SK-N-SH treated with all-trans-retinoic acid at 6 μM for 48 hours (cell line): ENCODE measurements around the gene SARS1.

Source experiments
- ATAC-seq: fragments of 200-7000 bp; cut with Tn5 transposase; 3 replicates; pipeline ENCODE4 v1.9.1; 2020; ENCODE audit warnings: mild to moderate bottlenecking, moderate library complexity
- ARNTL ChIP-seq: fragments of 450-650 bp; formaldehyde crosslinking; IDR thresholded peaks from 2 replicates; pipeline ENCODE4 v1.5.0; 2020; ENCODE audit warnings: low read depth, mild to moderate bottlenecking, moderate library complexity, borderline replicate concordance
- BACH2 ChIP-seq: fragments of 250-450 bp; sonication (Bioruptor Pico); IDR thresholded peaks from 2 replicates; pipeline ENCODE4 v1.9.0; 2021; ENCODE audit warnings: mild to moderate bottlenecking, borderline replicate concordance
- CSDC2 ChIP-seq: fragments of 250-450 bp; sonication (Bioruptor Pico); IDR thresholded peaks from 2 replicates; pipeline ENCODE4 v1.5.0; 2020; ENCODE audit warnings: mild to moderate bottlenecking, moderate library complexity
- ESRRG ChIP-seq: fragments of 250-450 bp; sonication (Bioruptor Pico); IDR thresholded peaks from 2 replicates; pipeline ENCODE4 v1.6.1; 2021; ENCODE audit warnings: mild to moderate bottlenecking
- OSR1 ChIP-seq: fragments of 250-450 bp; sonication (Bioruptor Pico); IDR thresholded peaks from 2 replicates; pipeline ENCODE4 v1.8.0; 2022; ENCODE audit warnings: moderate library complexity, mild to moderate bottlenecking, inconsistent platforms
- RARB ChIP-seq: fragments of 250-450 bp; sonication (Bioruptor Pico); IDR thresholded peaks from 2 replicates; pipeline ENCODE4 v1.8.0; 2021; ENCODE audit warnings: mild to moderate bottlenecking, moderate library complexity
- SNAI2 ChIP-seq: fragments of 250-450 bp; sonication (Bioruptor Pico); IDR thresholded peaks from 2 replicates; pipeline ENCODE4 v1.5.0; 2020; ENCODE audit warnings: mild to moderate bottlenecking, moderate library complexity
- ZC3H10 ChIP-seq: fragments of 250-450 bp; sonication (Bioruptor Pico); IDR thresholded peaks from 2 replicates; pipeline ENCODE4 v1.5.1; 2021; ENCODE audit warnings: mild to moderate bottlenecking, moderate library complexity
- ZFP3 ChIP-seq: fragments of 250-450 bp; sonication (Bioruptor Pico); IDR thresholded peaks from 2 replicates; pipeline ENCODE4 v1.5.0; 2020; ENCODE audit warnings: mild to moderate bottlenecking, moderate library complexity
- ZFP30 ChIP-seq: fragments of 450-650 bp; formaldehyde crosslinking; IDR thresholded peaks from 2 replicates; pipeline ENCODE4 v1.5.0; 2022; ENCODE audit warnings: mild to moderate bottlenecking, moderate library complexity
- ZNF565 ChIP-seq: fragments of 450-650 bp; formaldehyde crosslinking; conservative IDR thresholded peaks from 2 replicates; pipeline ENCODE4 v1.5.0; 2020; ENCODE audit warnings: low read depth, mild to moderate bottlenecking, moderate library complexity
- ZNF70 ChIP-seq: fragments of 450-650 bp; formaldehyde crosslinking; IDR thresholded peaks from 2 replicates; pipeline ENCODE4 v1.5.0; 2020; ENCODE audit warnings: mild to moderate bottlenecking, moderate library complexity
- ZNF8 ChIP-seq: fragments of 450-650 bp; formaldehyde crosslinking; IDR thresholded peaks from 2 replicates; pipeline ENCODE4 v1.5.0; 2020; ENCODE audit warnings: mild to moderate bottlenecking, moderate library complexity
- TF ChIP-seq, protein P1 (sequence below): fragments of 250-450 bp; sonication (Bioruptor Pico); IDR thresholded peaks from 2 replicates; pipeline ENCODE4 v1.8.0; 2020; ENCODE audit warnings: mild to moderate bottlenecking, moderate library complexity, borderline replicate concordance
- TF ChIP-seq, protein P2 (sequence below): fragments of 250-450 bp; sonication (Bioruptor Pico); IDR thresholded peaks from 2 replicates; pipeline ENCODE4 v1.5.1; 2020; ENCODE audit warnings: low read depth, mild to moderate bottlenecking, moderate library complexity
- TF ChIP-seq, protein P3 (sequence below): fragments of 250-450 bp; sonication (Bioruptor Pico); IDR thresholded peaks from 2 replicates; pipeline ENCODE4 v1.5.0; 2020; ENCODE audit warnings: mild to moderate bottlenecking, moderate library complexity
- TF ChIP-seq, protein P4 (sequence below): fragments of 250-450 bp; sonication (Bioruptor Pico); IDR thresholded peaks from 2 replicates; pipeline ENCODE4 v1.5.1; 2021; ENCODE audit warnings: mild to moderate bottlenecking, moderate library complexity
- TF ChIP-seq, protein P5 (sequence below): fragments of 250-450 bp; sonication (Bioruptor Pico); IDR thresholded peaks from 2 replicates; pipeline ENCODE4 v1.8.0; 2021; ENCODE audit warnings: low read depth, mild to moderate bottlenecking, moderate library complexity, borderline replicate concordance

The SARS1 gene

DNA sequence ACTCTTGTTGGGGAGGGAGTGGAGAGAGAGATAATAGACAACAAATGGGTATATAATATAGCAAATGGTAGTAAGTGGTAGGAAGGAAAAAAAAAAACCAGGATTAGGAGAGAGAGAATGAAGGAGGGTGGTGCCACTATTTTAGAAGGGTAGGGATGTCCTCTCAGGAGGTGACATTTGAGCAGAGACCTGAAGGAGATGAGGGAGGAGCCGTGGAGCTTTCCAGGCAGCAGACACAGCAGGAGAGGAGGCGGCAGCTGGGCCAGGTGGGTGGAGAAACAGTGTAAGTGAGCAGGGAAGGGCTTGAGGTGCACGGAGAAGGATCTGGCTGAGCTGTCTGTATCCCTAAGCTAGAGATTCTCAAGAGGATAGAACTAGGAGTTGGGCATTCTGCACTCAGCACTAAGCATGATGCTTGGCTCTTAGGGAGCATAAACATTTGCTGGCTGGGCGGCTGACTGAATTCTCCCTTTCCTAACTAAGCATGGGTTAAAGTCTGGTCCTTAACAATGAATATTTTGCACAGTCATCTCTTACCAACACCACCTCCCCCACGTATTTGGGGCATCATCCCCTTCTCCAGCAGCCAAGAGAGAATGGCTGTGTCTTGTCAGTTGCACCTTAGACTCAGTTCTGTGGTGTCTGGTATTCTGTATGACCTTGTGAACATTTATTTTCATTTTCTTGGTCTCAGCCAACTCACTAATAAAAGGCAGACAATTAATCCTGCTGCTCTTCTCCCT lies 27.6 kb upstream of the SARS1 start:
- ATAC-seq, result no peak; the same call in 2 of the 3 replicates
- TF ChIP-seq RARB (no peak), SNAI2 (CRISPR knock-in tag) (no peak)
- TF ChIP-seq, protein P1, sequence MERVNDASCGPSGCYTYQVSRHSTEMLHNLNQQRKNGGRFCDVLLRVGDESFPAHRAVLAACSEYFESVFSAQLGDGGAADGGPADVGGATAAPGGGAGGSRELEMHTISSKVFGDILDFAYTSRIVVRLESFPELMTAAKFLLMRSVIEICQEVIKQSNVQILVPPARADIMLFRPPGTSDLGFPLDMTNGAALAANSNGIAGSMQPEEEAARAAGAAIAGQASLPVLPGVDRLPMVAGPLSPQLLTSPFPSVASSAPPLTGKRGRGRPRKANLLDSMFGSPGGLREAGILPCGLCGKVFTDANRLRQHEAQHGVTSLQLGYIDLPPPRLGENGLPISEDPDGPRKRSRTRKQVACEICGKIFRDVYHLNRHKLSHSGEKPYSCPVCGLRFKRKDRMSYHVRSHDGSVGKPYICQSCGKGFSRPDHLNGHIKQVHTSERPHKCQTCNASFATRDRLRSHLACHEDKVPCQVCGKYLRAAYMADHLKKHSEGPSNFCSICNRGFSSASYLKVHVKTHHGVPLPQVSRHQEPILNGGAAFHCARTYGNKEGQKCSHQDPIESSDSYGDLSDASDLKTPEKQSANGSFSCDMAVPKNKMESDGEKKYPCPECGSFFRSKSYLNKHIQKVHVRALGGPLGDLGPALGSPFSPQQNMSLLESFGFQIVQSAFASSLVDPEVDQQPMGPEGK (CRISPR knock-in tag), result no peak
- TF ChIP-seq, protein P2, sequence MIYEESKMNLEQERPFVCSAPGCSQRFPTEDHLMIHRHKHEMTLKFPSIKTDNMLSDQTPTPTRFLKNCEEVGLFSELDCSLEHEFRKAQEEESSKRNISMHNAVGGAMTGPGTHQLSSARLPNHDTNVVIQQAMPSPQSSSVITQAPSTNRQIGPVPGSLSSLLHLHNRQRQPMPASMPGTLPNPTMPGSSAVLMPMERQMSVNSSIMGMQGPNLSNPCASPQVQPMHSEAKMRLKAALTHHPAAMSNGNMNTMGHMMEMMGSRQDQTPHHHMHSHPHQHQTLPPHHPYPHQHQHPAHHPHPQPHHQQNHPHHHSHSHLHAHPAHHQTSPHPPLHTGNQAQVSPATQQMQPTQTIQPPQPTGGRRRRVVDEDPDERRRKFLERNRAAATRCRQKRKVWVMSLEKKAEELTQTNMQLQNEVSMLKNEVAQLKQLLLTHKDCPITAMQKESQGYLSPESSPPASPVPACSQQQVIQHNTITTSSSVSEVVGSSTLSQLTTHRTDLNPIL, result no peak

DNA sequence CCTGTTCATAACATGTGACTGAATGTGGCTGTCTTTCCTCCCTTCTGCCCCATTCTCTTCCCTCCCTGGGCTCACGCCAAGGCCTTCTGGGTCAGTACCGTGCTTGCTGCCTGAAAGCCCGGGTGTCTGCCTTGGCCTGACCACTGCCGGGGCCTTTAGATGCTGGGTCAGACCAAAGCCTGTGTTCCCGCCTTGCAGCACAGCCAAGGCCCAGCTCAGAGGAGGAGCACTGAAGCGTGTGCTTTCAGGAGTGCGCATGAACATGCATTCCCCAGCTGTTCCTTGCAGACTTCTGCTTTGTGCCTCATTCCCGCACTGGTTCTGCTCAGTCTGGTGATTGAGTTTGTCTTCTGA lies 27.0 kb upstream of the SARS1 start:
- no peak for TF ChIP-seq ZC3H10 (CRISPR knock-in tag)
- no peak for TF ChIP-seq ZNF8 (CRISPR knock-in tag)
- TF ChIP-seq, protein P3, sequence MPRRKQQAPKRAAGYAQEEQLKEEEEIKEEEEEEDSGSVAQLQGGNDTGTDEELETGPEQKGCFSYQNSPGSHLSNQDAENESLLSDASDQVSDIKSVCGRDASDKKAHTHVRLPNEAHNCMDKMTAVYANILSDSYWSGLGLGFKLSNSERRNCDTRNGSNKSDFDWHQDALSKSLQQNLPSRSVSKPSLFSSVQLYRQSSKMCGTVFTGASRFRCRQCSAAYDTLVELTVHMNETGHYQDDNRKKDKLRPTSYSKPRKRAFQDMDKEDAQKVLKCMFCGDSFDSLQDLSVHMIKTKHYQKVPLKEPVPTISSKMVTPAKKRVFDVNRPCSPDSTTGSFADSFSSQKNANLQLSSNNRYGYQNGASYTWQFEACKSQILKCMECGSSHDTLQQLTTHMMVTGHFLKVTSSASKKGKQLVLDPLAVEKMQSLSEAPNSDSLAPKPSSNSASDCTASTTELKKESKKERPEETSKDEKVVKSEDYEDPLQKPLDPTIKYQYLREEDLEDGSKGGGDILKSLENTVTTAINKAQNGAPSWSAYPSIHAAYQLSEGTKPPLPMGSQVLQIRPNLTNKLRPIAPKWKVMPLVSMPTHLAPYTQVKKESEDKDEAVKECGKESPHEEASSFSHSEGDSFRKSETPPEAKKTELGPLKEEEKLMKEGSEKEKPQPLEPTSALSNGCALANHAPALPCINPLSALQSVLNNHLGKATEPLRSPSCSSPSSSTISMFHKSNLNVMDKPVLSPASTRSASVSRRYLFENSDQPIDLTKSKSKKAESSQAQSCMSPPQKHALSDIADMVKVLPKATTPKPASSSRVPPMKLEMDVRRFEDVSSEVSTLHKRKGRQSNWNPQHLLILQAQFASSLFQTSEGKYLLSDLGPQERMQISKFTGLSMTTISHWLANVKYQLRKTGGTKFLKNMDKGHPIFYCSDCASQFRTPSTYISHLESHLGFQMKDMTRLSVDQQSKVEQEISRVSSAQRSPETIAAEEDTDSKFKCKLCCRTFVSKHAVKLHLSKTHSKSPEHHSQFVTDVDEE, result no peak
- TF ChIP-seq, protein P4, sequence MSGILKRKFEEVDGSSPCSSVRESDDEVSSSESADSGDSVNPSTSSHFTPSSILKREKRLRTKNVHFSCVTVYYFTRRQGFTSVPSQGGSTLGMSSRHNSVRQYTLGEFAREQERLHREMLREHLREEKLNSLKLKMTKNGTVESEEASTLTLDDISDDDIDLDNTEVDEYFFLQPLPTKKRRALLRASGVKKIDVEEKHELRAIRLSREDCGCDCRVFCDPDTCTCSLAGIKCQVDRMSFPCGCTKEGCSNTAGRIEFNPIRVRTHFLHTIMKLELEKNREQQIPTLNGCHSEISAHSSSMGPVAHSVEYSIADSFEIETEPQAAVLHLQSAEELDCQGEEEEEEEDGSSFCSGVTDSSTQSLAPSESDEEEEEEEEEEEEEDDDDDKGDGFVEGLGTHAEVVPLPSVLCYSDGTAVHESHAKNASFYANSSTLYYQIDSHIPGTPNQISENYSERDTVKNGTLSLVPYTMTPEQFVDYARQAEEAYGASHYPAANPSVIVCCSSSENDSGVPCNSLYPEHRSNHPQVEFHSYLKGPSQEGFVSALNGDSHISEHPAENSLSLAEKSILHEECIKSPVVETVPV, result no peak
- no peak for TF ChIP-seq OSR1 (CRISPR knock-in tag)
- TF ChIP-seq ARNTL (CRISPR knock-in tag), result no peak
- no peak for TF ChIP-seq ZFP30
- no peak for TF ChIP-seq CSDC2 (CRISPR knock-in tag)
- TF ChIP-seq ZFP3 (CRISPR knock-in tag), result no peak
- TF ChIP-seq, protein P2, result no peak
- TF ChIP-seq, protein P1 (CRISPR knock-in tag), result no peak
- no peak for TF ChIP-seq ESRRG
- TF ChIP-seq ZNF70, result no peak
- no peak for TF ChIP-seq ZNF565 (CRISPR knock-in tag)
- TF ChIP-seq, protein P5, sequence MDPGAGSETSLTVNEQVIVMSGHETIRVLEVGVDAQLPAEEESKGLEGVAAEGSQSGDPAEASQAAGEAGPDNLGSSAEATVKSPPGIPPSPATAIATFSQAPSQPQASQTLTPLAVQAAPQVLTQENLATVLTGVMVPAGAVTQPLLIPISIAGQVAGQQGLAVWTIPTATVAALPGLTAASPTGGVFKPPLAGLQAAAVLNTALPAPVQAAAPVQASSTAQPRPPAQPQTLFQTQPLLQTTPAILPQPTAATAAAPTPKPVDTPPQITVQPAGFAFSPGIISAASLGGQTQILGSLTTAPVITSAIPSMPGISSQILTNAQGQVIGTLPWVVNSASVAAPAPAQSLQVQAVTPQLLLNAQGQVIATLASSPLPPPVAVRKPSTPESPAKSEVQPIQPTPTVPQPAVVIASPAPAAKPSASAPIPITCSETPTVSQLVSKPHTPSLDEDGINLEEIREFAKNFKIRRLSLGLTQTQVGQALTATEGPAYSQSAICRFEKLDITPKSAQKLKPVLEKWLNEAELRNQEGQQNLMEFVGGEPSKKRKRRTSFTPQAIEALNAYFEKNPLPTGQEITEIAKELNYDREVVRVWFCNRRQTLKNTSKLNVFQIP (CRISPR knock-in tag), result no peak

DNA sequence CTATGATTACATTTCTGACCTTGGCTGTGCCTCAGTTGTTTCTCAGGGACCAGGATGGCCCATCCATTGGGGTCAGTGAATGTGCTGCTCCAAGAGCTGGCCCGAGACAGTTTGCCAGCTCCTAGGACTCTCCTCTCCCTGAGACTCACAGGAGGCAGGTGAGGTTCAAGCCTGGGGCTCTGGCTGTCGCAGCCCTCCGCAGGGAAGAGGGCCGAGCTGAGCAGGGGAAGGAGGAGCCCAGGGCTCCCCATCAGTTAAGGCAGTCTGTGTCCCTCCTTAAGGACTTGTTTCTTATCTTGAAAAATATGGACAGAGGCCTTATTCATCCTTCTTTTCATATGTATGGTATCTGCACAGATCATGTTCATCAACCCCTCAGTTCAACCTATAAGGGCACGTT lies 26.6 kb upstream of the SARS1 start:
- no peak for ATAC-seq
- TF ChIP-seq, protein P5 (CRISPR knock-in tag), result no peak
- TF ChIP-seq OSR1 (CRISPR knock-in tag) (no peak), BACH2 (no peak), ARNTL (CRISPR knock-in tag) (no peak)
- TF ChIP-seq, protein P2, result no peak
- TF ChIP-seq, protein P1 (CRISPR knock-in tag), result no peak

More for the DNA sequence above, 27.0 kb upstream of the SARS1 start:
- no peak for ATAC-seq
